GM10847 (cell line): ENCODE measurements around the gene STRN3.

ENCODE experiments used
- POLR2A ChIP-seq: IDR thresholded peaks from 2 replicates; pipeline ENCODE4 v1.6.1; 2011; ENCODE audit not compliant: insufficient read length; ENCODE audit errors: extremely low read depth

STRN3 gene

GRCh38 chr14:31026077-31026449 is at the start of gene STRN3:
Gene STRN3, minus strand, starts transcription at chr14:31026379. Its CDS starts 194 bp downstream, at chr14:31026185.
- TF ChIP-seq POLR2A, result no peak

GRCh38 chr14:31075144-31075543 is 49.0 kb upstream of the STRN3 start:
- no peak for TF ChIP-seq POLR2A

- no peak for TF ChIP-seq POLR2A
Measured at GRCh38 chr14:31071151-31071550, 45.0 kb upstream of the STRN3 start.

GRCh38 chr14:31070431-31070830 is 44.3 kb upstream of the STRN3 start:
- TF ChIP-seq POLR2A, result no peak

GRCh38 chr14:31069343-31069742 is 43.2 kb upstream of the STRN3 start:
- no peak for TF ChIP-seq POLR2A

- no peak for TF ChIP-seq POLR2A
Measured at GRCh38 chr14:31068235-31068634, 42.1 kb upstream of the STRN3 start.

- TF ChIP-seq POLR2A, result no peak
Measured at GRCh38 chr14:31060253-31060875, 34.2 kb upstream of the STRN3 start.

GRCh38 chr14:31059152-31059924 is 33.2 kb upstream of the STRN3 start:
- no peak for TF ChIP-seq POLR2A

- TF ChIP-seq POLR2A, result no peak
Measured at GRCh38 chr14:31057701-31058364, 31.7 kb upstream of the STRN3 start.

- no peak for TF ChIP-seq POLR2A
Measured at GRCh38 chr14:31057035-31057434, 30.9 kb upstream of the STRN3 start.

- no peak for TF ChIP-seq POLR2A
Measured at GRCh38 chr14:31051511-31051910, 25.3 kb upstream of the STRN3 start.

GRCh38 chr14:31051023-31051422 is 24.8 kb upstream of the STRN3 start:
- no peak for TF ChIP-seq POLR2A

- TF ChIP-seq POLR2A, result no peak
Measured at GRCh38 chr14:31047503-31047902, 21.3 kb upstream of the STRN3 start.

GRCh38 chr14:31045501-31046080 is 19.4 kb upstream of the STRN3 start:
- no peak for TF ChIP-seq POLR2A

- no peak for TF ChIP-seq POLR2A
Measured at GRCh38 chr14:31043379-31043778, 17.2 kb upstream of the STRN3 start.

- TF ChIP-seq POLR2A, result no peak
Measured at GRCh38 chr14:31042300-31042699, 16.1 kb upstream of the STRN3 start.
